Right lobe of liver (tissue), 6 donors: ENCODE results near the gene ANKRD65. TPM values are rescaled to one million over a fixed set of nuclear protein-coding genes. Genes with fewer than 3 reads are reported as not detected.

Source experiments
- ATAC-seq, 4 donors: fragments of 200-7000 bp; cut with Tn5 transposase; one replicate each; pipeline ENCODE4 v1.9.1; 2020; ENCODE audit warnings: mild to moderate bottlenecking in 4 of 4, moderate library complexity in 4 of 4
- DNase-seq, 3 donors: peaks; one replicate each; pipeline ENCODE4 v3.0.0-alpha.2; 2020
- H3K27ac ChIP-seq, 3 donors: fragments of 200-600 bp; one replicate each; pipeline ENCODE4 v1.8.0; 2022
- H3K27me3 ChIP-seq, 2 donors: fragments of 200-600 bp; one replicate each; pipeline ENCODE4 v1.8.0; 2022
- H3K36me3 ChIP-seq, 4 donors: fragments of 200-600 bp; sonication (generic) in 1 of 4; one replicate each; pipeline versions ENCODE4 v1.5.1 to v1.8.0; 2017 to 2022; ENCODE audit warnings: control low read depth in 1 of 4
- H3K4me1 ChIP-seq, 4 donors: fragments of 200-600 bp; sonication (generic) in 1 of 4; one replicate each; pipeline versions ENCODE4 v1.5.1 to v1.8.0; 2017 to 2022; ENCODE audit warnings: control low read depth in 1 of 4
- H3K4me3 ChIP-seq, 3 donors: fragments of 200-600 bp; one replicate each; pipeline ENCODE4 v1.8.0; 2022
- H3K9me3 ChIP-seq, 4 donors: fragments of 200-600 bp; sonication (generic) in 1 of 4; one replicate each; pipeline versions ENCODE4 v1.5.1 to v1.8.0; 2017 to 2022; ENCODE audit warnings: control low read depth in 1 of 4
- POLR2A ChIP-seq: fragments of 450-650 bp; IDR thresholded peaks from one replicate; pipeline ENCODE4 v1.6.1; 2017; ENCODE audit warnings: antibody characterized with exemption, mild to moderate bottlenecking
- WGBS: methylation state at CpG from one replicate; pipeline ENCODE4 v1.1.6; 2018; ENCODE audit warnings: low coverage, low lambda C conversion rate; ENCODE audit not compliant: insufficient coverage; ENCODE audit errors: missing lambda C conversion rate; 5-methylcytosine and 5-hydroxymethylcytosine counted together
- intact Hi-C, 2 donors: fragments of 100-400 bp; cut with DNase I; formaldehyde crosslinking; loops; one replicate each; pipeline versions ENCODE4 v1.11.2 to v1.14.1; 2022
- total RNA-seq, 6 experiments: library from RNA; depleted of rRNA in 2 of 6; stranded (reverse); fragments of >200 nt in 2 of 6; fragmentation: NEBNext Ultra II Directional in 3 of 6; extraction: Animal tissue kit (Norgen Biotek cat#: 25700) in 3 of 6; gene quantifications; one replicate each; pipeline versions ENCODE4 v1.1.0 to v1.2.4, GENCODE V29; 2016 to 2023
- TF ChIP-seq, protein P1 (sequence below), 4 donors: fragments of 200-600 bp in 3 of 4; fragments of 450-650 bp in 1 of 4; IDR thresholded peaks; one replicate each; pipeline versions ENCODE4 v1.5.1 to v1.8.0; 2016 to 2022; ENCODE audit warnings: antibody characterized with exemption in 4 of 4, mild to moderate bottlenecking in 2 of 4
- donor health status: DM: no; HTN: yes; CAD: no.
- donor health status: DM: no; HTN: no; CAD: no.
- donor health status: DM: no; HTN: no; CAD: no.
- donor health status: DM: no; HTN: yes; CAD: no.
- donor health status: DM: no; HTN: yes; CAD: no.

Gene ANKRD65
- total RNA-seq, 6 experiments from 2014 or later = 0.19 to 0.89 (median 0.35) TPM

DNA sequence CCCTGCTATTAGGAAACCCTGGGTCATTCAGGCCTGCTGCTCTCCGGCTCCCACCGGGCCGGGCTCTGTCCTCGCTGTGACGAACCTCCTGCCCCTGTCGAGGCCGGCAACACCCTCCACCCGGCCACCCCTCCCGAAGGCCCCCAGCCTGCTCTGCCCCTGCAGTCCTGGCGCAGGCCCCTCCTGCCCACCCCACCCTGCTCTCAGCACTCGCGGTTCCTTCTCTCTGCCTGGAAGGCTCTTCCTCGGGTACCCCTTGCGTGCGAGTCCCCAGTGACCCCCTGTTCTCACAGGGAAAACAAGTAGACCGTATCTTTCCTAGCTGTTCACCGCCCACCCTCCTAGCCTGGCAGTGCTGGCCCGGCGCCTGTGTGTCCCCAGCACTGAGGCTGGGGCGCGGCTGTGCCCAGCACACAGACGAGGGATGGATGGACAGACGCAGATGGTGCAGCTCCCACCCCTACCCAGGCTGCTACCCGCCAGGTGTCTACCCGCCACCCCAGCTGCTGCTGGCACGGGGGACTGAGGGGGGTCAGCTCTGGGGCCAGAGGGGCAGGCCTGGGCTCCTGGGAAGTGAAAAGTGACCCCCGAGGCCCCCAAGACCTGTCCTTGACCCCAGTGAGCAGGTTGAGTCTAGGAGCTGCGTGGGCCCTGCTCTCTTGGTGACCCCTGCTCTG lies 11.3 kb upstream of the ANKRD65 start:
- no peaks in the 10 kb centered on the region for H3K27me3 ChIP-seq
- TF ChIP-seq, protein P1, sequence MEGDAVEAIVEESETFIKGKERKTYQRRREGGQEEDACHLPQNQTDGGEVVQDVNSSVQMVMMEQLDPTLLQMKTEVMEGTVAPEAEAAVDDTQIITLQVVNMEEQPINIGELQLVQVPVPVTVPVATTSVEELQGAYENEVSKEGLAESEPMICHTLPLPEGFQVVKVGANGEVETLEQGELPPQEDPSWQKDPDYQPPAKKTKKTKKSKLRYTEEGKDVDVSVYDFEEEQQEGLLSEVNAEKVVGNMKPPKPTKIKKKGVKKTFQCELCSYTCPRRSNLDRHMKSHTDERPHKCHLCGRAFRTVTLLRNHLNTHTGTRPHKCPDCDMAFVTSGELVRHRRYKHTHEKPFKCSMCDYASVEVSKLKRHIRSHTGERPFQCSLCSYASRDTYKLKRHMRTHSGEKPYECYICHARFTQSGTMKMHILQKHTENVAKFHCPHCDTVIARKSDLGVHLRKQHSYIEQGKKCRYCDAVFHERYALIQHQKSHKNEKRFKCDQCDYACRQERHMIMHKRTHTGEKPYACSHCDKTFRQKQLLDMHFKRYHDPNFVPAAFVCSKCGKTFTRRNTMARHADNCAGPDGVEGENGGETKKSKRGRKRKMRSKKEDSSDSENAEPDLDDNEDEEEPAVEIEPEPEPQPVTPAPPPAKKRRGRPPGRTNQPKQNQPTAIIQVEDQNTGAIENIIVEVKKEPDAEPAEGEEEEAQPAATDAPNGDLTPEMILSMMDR (IDR thresholded peaks at IDR 0.05) = no peak
- no peak for TF ChIP-seq POLR2A
- H3K27ac ChIP-seq = peak overlapping the region; percentile 53 to 84 (median 69)
- DNase-seq = peak in 2 of 3 donors; percentile 28 to 60
- peak overlapping the region; percentile 35 to 56 (median 53) for H3K4me3 ChIP-seq
- 36% methylated on average over 5 of the region's 28 CpGs for WGBS
- peaks cover 0 to 72% (median 33%) of the 10 kb centered on the region in 4 donors for H3K4me1 ChIP-seq
- H3K36me3 ChIP-seq = no peaks in the 10 kb centered on the region
- peak in 2 of 4 donors; percentile 0 to 1 for ATAC-seq
- intact Hi-C loops = no loop called here
- no peaks in the 10 kb centered on the region for H3K9me3 ChIP-seq

- intact Hi-C loops = no loop called here
- Histone ChIP-seq H3K36me3 (no peaks in the 10 kb centered on the region), H3K4me1 (peaks cover 0 to 66% (median 30%) of the 10 kb centered on the region in 4 donors), H3K27me3 (no peaks in the 10 kb centered on the region), H3K27ac (peak overlapping the region; percentile 53 to 84 (median 69)), H3K4me3 (peak overlapping the region; percentile 35 to 56 (median 53)), H3K9me3 (no peaks in the 10 kb centered on the region)
- TF ChIP-seq, protein P1 (IDR thresholded peaks at IDR 0.05) = no peak
- peak; percentile 55 for TF ChIP-seq POLR2A
- no CpG with 5 or more reads among the region's 5 CpGs for WGBS
- ATAC-seq (peak; percentile 62 to 79 (median 69)), DNase-seq (peak; percentile 91 to 94 (median 92))
Observed at GRCh38 chr1:1431845-1432273, 10.8 kb upstream of the ANKRD65 start.

DNA sequence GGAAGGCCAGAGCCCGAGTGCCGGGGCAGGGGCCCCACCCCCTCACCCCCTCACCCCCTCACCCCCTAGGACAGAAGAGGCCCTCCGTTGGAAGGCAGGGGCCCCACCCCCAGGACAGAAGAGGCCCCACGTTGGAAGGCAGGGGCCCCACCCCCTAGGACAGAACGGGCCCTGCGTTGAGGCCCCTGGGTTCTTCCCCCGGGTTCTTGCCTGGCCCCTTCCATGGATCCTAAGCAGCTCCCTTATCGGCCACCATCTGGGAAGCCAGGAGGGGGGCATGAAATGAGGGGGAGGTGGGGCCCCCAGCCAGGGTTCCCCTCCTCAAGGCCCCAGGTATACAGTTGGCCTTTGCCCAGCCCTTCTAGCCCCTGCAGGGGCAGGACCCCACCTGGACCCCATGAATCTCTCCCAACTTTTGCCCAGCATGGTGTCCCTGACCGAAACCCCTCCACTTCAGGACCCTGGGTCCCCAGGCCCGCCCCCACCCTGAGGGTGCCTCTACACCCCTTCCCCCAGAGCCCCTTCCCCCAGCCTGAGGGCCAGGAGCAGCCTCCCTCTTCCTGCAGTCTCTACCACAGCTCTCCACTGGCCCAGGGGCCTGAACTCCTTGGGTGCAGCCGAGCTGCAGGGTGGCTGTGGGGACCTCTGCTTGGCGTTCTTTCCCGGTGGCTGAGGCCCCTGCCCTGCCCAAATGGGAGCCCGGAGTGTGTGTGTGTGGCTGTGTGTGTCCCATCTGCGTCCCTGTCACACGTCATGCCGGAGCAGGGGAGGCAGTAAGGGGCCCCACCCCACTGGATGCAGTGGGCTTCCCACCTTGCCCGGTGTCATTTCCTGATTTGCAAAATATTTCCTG lies 10.1 kb upstream of the ANKRD65 start:
- TF ChIP-seq, protein P1 (IDR thresholded peaks at IDR 0.05) = no peak
- TF ChIP-seq POLR2A = no peak
- peak in 1 of 4 donors; percentile 0 for ATAC-seq
- DNase-seq = peak in 2 of 3 donors; percentile 41 to 54
- no CpG with 5 or more reads among the region's 18 CpGs for WGBS
- intact Hi-C loops = no loop called here
- peak overlapping the region; percentile 53 to 84 (median 69) for H3K27ac ChIP-seq
- no peaks in the 10 kb centered on the region for H3K27me3 ChIP-seq
- H3K4me3 ChIP-seq = peak overlapping the region; percentile 35 to 56 (median 53)
- H3K4me1 ChIP-seq = peaks cover 0 to 60% (median 28%) of the 10 kb centered on the region in 4 donors
- no peaks in the 10 kb centered on the region for H3K36me3 ChIP-seq
- H3K9me3 ChIP-seq = no peaks in the 10 kb centered on the region

DNA sequence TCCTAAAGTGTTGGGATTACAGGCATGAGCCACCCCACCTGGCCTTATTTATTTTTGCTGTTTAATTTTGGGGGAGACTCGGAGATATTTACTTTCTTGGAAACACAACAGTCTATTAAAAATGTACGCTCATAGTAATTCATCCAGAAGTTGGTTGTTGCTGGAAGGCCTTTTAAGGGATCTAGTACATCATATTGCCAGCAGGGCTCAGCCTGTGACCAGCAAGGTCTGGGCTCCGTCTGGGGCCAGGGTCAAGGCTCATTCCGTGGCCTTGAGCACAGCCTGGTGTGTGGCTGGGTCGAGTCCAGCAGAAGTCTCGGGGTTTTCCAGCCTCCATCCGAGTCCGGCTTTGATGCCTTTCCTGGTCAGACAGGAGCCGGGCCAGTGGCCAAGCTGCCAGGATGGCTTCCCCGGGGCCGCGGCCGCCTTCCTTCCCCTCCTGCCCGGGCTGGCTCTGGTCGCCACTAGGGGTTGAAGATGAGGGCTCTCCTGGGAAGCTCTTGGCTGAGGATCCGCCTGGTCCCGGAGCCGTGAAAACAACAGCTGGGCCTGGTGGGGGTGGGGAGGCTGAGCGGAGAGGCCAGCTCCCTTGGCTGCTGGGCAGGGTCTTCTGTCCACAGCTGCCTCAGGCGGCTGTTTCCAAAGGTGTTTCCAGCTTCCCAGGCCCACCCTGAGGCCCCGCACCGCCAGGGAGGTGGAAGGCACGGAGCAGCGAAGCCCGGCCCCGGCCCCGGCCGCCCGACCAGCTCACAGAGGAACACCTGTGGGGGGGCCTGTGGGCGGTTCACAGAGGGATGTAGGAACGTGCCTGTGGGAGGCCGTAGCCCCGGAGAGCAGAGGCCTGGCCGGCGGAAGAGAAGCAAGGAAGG lies 9.3 kb upstream of the ANKRD65 start:
- no peak for TF ChIP-seq POLR2A
- TF ChIP-seq, protein P1 (IDR thresholded peaks at IDR 0.05) = peak in 1 of 4 donors; percentile 13
- intact Hi-C loops = no loop called here
- Histone ChIP-seq H3K36me3 (no peaks in the 10 kb centered on the region), H3K9me3 (no peaks in the 10 kb centered on the region), H3K4me1 (peaks cover 0 to 54% (median 26%) of the 10 kb centered on the region in 4 donors), H3K4me3 (no peak overlapping the region), H3K27me3 (no peaks in the 10 kb centered on the region), H3K27ac (peak overlapping the region; percentile 21 to 84 (median 53))
- ATAC-seq (peak; percentile 1 to 21 (median 13)), DNase-seq (peak; percentile 68 to 81 (median 73))
- WGBS = 33% methylated on average over 2 of the region's 35 CpGs
